Measurements from ENCODE around the gene BRSK1.
"Not testable (repeated sequence)": the region's sequence is repeated elsewhere in the genome, so short reads cannot be mapped to it uniquely, and the experiment has no call there.

Gene BRSK1

GRCh38 chr19:55304279-55304978 lies 20.6 kb downstream of the BRSK1 start:
- DNase-seq (ENCODE audit: low spot score) = no peak

GRCh38 chr19:55304980-55305379 lies 21.2 kb downstream of the BRSK1 start:
- DNase-seq (ENCODE audit: low spot score) = no peak

GRCh38 chr19:55305491-55305890 lies 21.7 kb downstream of the BRSK1 start:
- no peak for DNase-seq (ENCODE audit: low spot score)

- no peak for DNase-seq (ENCODE audit: low spot score)
Observed at GRCh38 chr19:55305983-55306562, 22.3 kb downstream of the BRSK1 start.

- no peak for DNase-seq (ENCODE audit: low spot score)
Observed at GRCh38 chr19:55306712-55307111, 22.9 kb downstream of the BRSK1 start.

- no peak for DNase-seq (ENCODE audit: low spot score)
Observed at GRCh38 chr19:55308281-55308680, 24.5 kb downstream of the BRSK1 start.

- no peak for DNase-seq (ENCODE audit: low spot score)
Observed at GRCh38 chr19:55309448-55309847, 25.7 kb downstream of the BRSK1 start.

GRCh38 chr19:55310498-55310897 lies 26.7 kb downstream of the BRSK1 start:
- DNase-seq (ENCODE audit: low spot score) = no peak

GRCh38 chr19:55311397-55311796 lies 27.6 kb downstream of the BRSK1 start:
- no peak for DNase-seq (ENCODE audit: low spot score)

- no peak for DNase-seq (ENCODE audit: low spot score)
Observed at GRCh38 chr19:55311797-55312196, 28.0 kb downstream of the BRSK1 start.

- no peak for DNase-seq (ENCODE audit: low spot score)
Observed at GRCh38 chr19:55312621-55313512, 29.1 kb downstream of the BRSK1 start.

GRCh38 chr19:55314396-55314795 lies 30.6 kb downstream of the BRSK1 start:
- no peak for DNase-seq (ENCODE audit: low spot score)

GRCh38 chr19:55315956-55316525 lies 32.2 kb downstream of the BRSK1 start:
- no peak for DNase-seq (ENCODE audit: low spot score)

GRCh38 chr19:55316646-55317045 lies 32.8 kb downstream of the BRSK1 start:
- DNase-seq (ENCODE audit: low spot score) = no peak

- peak; percentile 26 for DNase-seq (ENCODE audit: low spot score)
Observed at GRCh38 chr19:55319785-55320184, 36.0 kb downstream of the BRSK1 start.

GRCh38 chr19:55320844-55321419 lies 37.1 kb downstream of the BRSK1 start:
- no peak for DNase-seq (ENCODE audit: low spot score)

- no peak for DNase-seq (ENCODE audit: low spot score)
Observed at GRCh38 chr19:55321466-55322137, 37.8 kb downstream of the BRSK1 start.

GRCh38 chr19:55322204-55322885 lies 38.5 kb downstream of the BRSK1 start:
- no peak for DNase-seq (ENCODE audit: low spot score)

GRCh38 chr19:55324662-55325061 lies 40.9 kb downstream of the BRSK1 start:
- no peak for DNase-seq (ENCODE audit: low spot score)

GRCh38 chr19:55325172-55325571 lies 41.4 kb downstream of the BRSK1 start, which contains the start of gene TMEM150B:
TSS of gene TMEM150B (minus strand) at chr19:55325341. CDS start at chr19:55321036, 4,305 bp downstream.
- DNase-seq (ENCODE audit: low spot score) = no peak

GRCh38 chr19:55328774-55329318 lies 45.0 kb downstream of the BRSK1 start:
- DNase-seq (ENCODE audit: low spot score) = not testable (repeated sequence)
